HG03103 (cell line): Measurements from ENCODE around the gene TMEM14A.

Experiments
- ATAC-seq: cut with Tn5 transposase; IDR thresholded peaks from one replicate; pipeline ENCODE4 v1.9.1; 2021; ENCODE audit warnings: low read depth; ENCODE audit not compliant: unreplicated experiment

TMEM14A gene

GRCh38 chr6:52729576-52729975 is 58.7 kb downstream of the TMEM14A start:
- ATAC-seq = no peak

- no peak for ATAC-seq
These were observed 60.8 kb downstream of the TMEM14A start for GRCh38 chr6:52731719-52732118.

GRCh38 chr6:52733172-52733571 is 62.3 kb downstream of the TMEM14A start:
- ATAC-seq = no peak

GRCh38 chr6:52734072-52734471 is 63.2 kb downstream of the TMEM14A start:
- no peak for ATAC-seq

- no peak for ATAC-seq
These were observed 64.2 kb downstream of the TMEM14A start for GRCh38 chr6:52735071-52735470.

GRCh38 chr6:52736145-52736544 is 65.2 kb downstream of the TMEM14A start:
- ATAC-seq = no peak
